Osteoblast (primary cell): ENCODE measurements around the gene ZDHHC3. TPM values are rescaled to one million over a fixed set of nuclear protein-coding genes. Genes with fewer than 3 reads are reported as not detected.

ENCODE experiments used
- DNase-seq: peaks from one replicate; pipeline ENCODE4 v3.0.0; 2011; ENCODE audit warnings: low spot score, mixed read lengths; ENCODE audit not compliant: insufficient read length; ENCODE audit errors: missing footprints
- H2AFZ ChIP-seq: 2 replicates; pipeline ENCODE4 v1.6.0; 2011; ENCODE audit warnings: mild to moderate bottlenecking, low read length
- H3K27ac ChIP-seq: 2 replicates; pipeline ENCODE4 v1.5.1; 2011; ENCODE audit warnings: mild to moderate bottlenecking, low read depth, low read length, moderate library complexity
- H3K27me3 ChIP-seq: 2 replicates; pipeline ENCODE4 v1.6.0; 2012; ENCODE audit warnings: mild to moderate bottlenecking, control low read depth, inconsistent platforms, low read length, moderate library complexity; ENCODE audit not compliant: insufficient read depth
- H3K36me3 ChIP-seq: 2 replicates; pipeline ENCODE4 v1.5.1; 2011; ENCODE audit warnings: mild to moderate bottlenecking, low read length, control low read depth, moderate library complexity; ENCODE audit not compliant: insufficient read depth
- H3K4me1 ChIP-seq: 2 replicates; pipeline ENCODE4 v1.5.1; 2011; ENCODE audit warnings: mild to moderate bottlenecking, low read length, control low read depth, moderate library complexity; ENCODE audit not compliant: insufficient read depth
- H3K4me2 ChIP-seq: 2 replicates; pipeline ENCODE4 v1.6.0; 2011; ENCODE audit warnings: mild to moderate bottlenecking, low read length; ENCODE audit not compliant: insufficient read depth
- H3K4me3 ChIP-seq: fragments of 200-600 bp; sonication (generic); 3 replicates; pipeline ENCODE4 v1.5.1; 2012; ENCODE audit warnings: mild to moderate bottlenecking, low read length, inconsistent platforms; ENCODE audit not compliant: insufficient read depth
- H3K79me2 ChIP-seq: 2 replicates; pipeline ENCODE4 v1.6.0; 2012; ENCODE audit warnings: mild to moderate bottlenecking, low read length, control low read depth, inconsistent platforms; ENCODE audit not compliant: insufficient read depth
- H3K9me3 ChIP-seq: 2 replicates; pipeline ENCODE4 v1.5.1; 2011; ENCODE audit warnings: low read depth, low read length, control low read depth
- H4K20me1 ChIP-seq: 2 replicates; pipeline ENCODE4 v1.6.0; 2012; ENCODE audit warnings: mild to moderate bottlenecking, low read length, control low read depth; ENCODE audit not compliant: insufficient read depth
- total RNA-seq: library from RNA; depleted of rRNA; stranded (reverse); fragments of >200 nt; gene quantifications from 2 replicates; pipeline ENCODE4 v1.2.3, GENCODE V29; 2012
- TF ChIP-seq, protein P1 (sequence below): IDR thresholded peaks from 2 replicates; pipeline ENCODE4 v1.5.1; 2011; ENCODE audit warnings: mild to moderate bottlenecking, low read depth, low read length, moderate library complexity; ENCODE audit errors: extremely low read depth

ZDHHC3 gene
- total RNA-seq, 1 donor = 61.2 TPM

- no peak overlapping the region for H3K4me2 ChIP-seq
- H3K36me3 ChIP-seq = peaks cover 66% of the 10 kb centered on the region
- H3K4me1 ChIP-seq = peaks cover 9% of the 10 kb centered on the region
- no peak for DNase-seq
- H3K27ac ChIP-seq = no peak overlapping the region
- H2AFZ ChIP-seq = no peak overlapping the region
- no peaks in the 10 kb centered on the region for H3K9me3 ChIP-seq
- no peaks in the 10 kb centered on the region for H3K27me3 ChIP-seq
- no peak overlapping the region for H3K4me3 ChIP-seq
- H3K79me2 ChIP-seq = no peaks in the 10 kb centered on the region
- TF ChIP-seq, protein P1, sequence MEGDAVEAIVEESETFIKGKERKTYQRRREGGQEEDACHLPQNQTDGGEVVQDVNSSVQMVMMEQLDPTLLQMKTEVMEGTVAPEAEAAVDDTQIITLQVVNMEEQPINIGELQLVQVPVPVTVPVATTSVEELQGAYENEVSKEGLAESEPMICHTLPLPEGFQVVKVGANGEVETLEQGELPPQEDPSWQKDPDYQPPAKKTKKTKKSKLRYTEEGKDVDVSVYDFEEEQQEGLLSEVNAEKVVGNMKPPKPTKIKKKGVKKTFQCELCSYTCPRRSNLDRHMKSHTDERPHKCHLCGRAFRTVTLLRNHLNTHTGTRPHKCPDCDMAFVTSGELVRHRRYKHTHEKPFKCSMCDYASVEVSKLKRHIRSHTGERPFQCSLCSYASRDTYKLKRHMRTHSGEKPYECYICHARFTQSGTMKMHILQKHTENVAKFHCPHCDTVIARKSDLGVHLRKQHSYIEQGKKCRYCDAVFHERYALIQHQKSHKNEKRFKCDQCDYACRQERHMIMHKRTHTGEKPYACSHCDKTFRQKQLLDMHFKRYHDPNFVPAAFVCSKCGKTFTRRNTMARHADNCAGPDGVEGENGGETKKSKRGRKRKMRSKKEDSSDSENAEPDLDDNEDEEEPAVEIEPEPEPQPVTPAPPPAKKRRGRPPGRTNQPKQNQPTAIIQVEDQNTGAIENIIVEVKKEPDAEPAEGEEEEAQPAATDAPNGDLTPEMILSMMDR = no peak
- H4K20me1 ChIP-seq = peaks cover 2% of the 10 kb centered on the region
Measured at GRCh38 chr3:45002720-45003119, 26.7 kb upstream of the ZDHHC3 start.

DNA sequence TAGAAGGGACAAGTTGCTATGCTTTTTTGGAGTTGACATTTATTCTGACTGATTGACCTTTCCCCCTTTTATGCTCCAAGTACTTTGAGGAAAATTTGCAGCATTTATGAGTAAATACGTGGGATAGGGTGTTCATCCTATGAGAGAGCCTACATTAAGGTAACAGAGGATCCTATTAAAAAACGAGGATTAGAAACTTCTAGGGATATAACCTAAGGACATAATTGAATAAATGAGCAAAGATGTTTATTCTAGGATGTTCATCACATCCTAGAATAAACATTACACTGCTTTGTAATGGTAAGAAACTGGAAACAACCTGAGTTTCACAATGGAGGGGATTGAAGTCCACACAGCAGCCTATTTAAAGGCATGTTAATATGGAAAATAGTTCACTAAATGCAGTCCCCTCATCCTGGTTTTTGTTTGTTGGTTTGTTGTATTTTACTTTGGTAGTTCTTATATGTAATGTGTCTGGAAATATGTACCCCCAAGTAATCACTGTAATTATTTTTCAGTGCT is 26.2 kb upstream of the ZDHHC3 start:
- H2AFZ ChIP-seq = no peak overlapping the region
- no peaks in the 10 kb centered on the region for H3K79me2 ChIP-seq
- no peaks in the 10 kb centered on the region for H3K27me3 ChIP-seq
- TF ChIP-seq, protein P1 = no peak
- H4K20me1 ChIP-seq = peaks cover 2% of the 10 kb centered on the region
- H3K4me3 ChIP-seq = no peak overlapping the region
- no peak overlapping the region for H3K27ac ChIP-seq
- no peak overlapping the region for H3K4me2 ChIP-seq
- peaks cover 66% of the 10 kb centered on the region for H3K36me3 ChIP-seq
- DNase-seq = no peak
- no peaks in the 10 kb centered on the region for H3K9me3 ChIP-seq
- peaks cover 4% of the 10 kb centered on the region for H3K4me1 ChIP-seq

DNA sequence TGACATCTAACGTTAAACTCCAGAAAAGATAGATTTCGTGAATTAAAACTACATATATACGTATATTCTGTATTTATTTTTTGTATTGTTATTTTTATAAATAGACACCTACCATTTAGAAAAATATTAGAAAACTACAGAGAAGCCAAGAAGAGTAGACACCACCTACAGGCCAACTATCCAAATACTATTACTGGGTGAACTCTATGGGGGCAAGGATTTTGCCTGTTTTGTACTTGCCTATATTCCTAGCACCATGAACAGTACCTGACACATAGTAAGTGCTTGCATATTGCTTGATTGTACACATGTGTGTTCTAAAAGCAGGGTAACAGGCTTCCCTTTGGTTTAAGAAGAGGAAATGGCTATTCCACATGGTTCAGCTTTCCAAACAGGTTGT is 25.8 kb upstream of the ZDHHC3 start:
- H3K9me3 ChIP-seq = no peaks in the 10 kb centered on the region
- peaks cover 69% of the 10 kb centered on the region for H3K36me3 ChIP-seq
- no peak overlapping the region for H3K27ac ChIP-seq
- TF ChIP-seq, protein P1 = no peak
- H3K27me3 ChIP-seq = no peaks in the 10 kb centered on the region
- H2AFZ ChIP-seq = no peak overlapping the region
- H3K79me2 ChIP-seq = peaks cover under 1% of the 10 kb centered on the region
- peaks cover 2% of the 10 kb centered on the region for H4K20me1 ChIP-seq
- no peak for DNase-seq
- no peaks in the 10 kb centered on the region for H3K4me1 ChIP-seq
- no peak overlapping the region for H3K4me2 ChIP-seq
- H3K4me3 ChIP-seq = no peak overlapping the region

DNA sequence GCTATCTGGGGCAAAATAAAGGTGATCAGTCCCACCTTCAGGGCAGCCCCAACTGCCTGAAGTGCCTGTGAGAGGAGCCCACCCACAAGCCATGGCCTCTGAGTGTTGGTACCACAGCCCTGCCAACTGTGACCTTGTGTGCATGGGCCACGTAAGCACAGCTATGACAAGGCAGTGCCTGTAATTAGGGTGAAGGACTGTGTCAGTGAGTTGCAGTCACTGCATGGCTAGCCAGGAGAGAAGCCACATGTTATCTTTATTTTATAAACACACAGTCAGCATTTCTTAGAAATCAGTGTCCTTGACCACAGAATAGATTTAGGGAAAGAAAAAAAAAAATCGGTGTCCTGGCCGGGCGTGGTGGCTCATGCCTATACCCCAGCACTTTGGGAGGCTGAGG is 24.8 kb upstream of the ZDHHC3 start:
- Histone ChIP-seq H3K4me1 (peaks cover 2% of the 10 kb centered on the region), H3K27ac (no peak overlapping the region), H3K4me2 (no peak overlapping the region), H3K79me2 (peaks cover 5% of the 10 kb centered on the region), H3K4me3 (no peak overlapping the region), H2AFZ (no peak overlapping the region), H3K27me3 (no peaks in the 10 kb centered on the region), H3K9me3 (no peaks in the 10 kb centered on the region), H4K20me1 (peaks cover 2% of the 10 kb centered on the region), H3K36me3 (peaks cover 72% of the 10 kb centered on the region)
- TF ChIP-seq, protein P1 = no peak
- no peak for DNase-seq
